K562 treated with DMSO at 1 percent for 24 hours (cell line): ENCODE measurements around the gene C9orf85. TPM values are rescaled to one million over a fixed set of nuclear protein-coding genes. Genes with fewer than 3 reads are reported as not detected.

Source experiments
- total RNA-seq: library from RNA; unstranded; fragments of 300-600 nt; gene quantifications from 2 replicates; pipeline ENCODE4 v1.2.3, GENCODE V29; 2022; ENCODE audit warnings: low read depth; ENCODE audit not compliant: insufficient read depth

C9orf85 gene, protein sequence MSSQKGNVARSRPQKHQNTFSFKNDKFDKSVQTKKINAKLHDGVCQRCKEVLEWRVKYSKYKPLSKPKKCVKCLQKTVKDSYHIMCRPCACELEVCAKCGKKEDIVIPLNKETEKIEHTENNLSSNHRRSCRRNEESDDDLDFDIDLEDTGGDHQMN
- total RNA-seq, result 5.5 and 5.8 TPM in 2 replicates

GRCh38 chr9:71911061-71911907, at the start of gene C9orf85, which contains the start of gene ABHD17B:
TSS of gene C9orf85 (plus strand) at chr9:71911639. CDS start at chr9:71911735, 96 bp downstream.
TSS of gene ABHD17B (minus strand) at chr9:71911193. CDS start at chr9:71875080, 36,113 bp downstream.

Other genes with a start within 250 kb of the C9orf85 start
- 14.0 and 20.6 TPM in 2 replicates for gene CEMIP2, start 143.1 kb upstream of the C9orf85 start, total RNA-seq
- gene ABHD17B, start 446 bp upstream of the C9orf85 start, total RNA-seq, result 7.2 and 11.7 TPM in 2 replicates
- not detected in 2 replicates for gene C9orf57, start 149.0 kb downstream of the C9orf85 start, total RNA-seq
- gene GDA, start 237.8 kb downstream of the C9orf85 start, total RNA-seq, result 4.4 and 6.1 TPM in 2 replicates